GM19324 (cell line): Measurements from ENCODE around the gene WNK1.

Experiments
- ATAC-seq: cut with Tn5 transposase; IDR thresholded peaks from one replicate; pipeline ENCODE4 v1.9.1; 2021; ENCODE audit warnings: mild to moderate bottlenecking, moderate library complexity; ENCODE audit not compliant: unreplicated experiment, low FRiP score

Gene WNK1

DNA sequence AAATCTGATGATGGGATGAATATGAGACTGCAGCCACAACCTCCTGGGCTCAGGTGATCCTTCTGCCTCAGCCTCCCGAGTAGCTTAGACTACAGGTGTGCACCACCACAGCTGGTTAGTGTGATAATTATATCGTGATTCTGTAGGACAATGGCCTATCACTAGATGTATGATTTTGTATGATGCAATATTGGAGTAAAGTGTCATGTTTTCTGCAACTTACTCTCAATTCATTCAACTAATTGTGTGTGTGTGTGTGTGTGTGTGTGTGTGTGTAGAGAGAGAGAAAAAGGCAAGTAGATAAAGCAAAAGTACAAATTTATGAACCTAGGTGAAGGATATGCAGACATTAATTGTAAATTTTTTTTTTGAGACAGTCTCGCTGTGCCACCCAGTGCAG is 186.4 kb downstream of the WNK1 start:
- no peak for ATAC-seq

DNA sequence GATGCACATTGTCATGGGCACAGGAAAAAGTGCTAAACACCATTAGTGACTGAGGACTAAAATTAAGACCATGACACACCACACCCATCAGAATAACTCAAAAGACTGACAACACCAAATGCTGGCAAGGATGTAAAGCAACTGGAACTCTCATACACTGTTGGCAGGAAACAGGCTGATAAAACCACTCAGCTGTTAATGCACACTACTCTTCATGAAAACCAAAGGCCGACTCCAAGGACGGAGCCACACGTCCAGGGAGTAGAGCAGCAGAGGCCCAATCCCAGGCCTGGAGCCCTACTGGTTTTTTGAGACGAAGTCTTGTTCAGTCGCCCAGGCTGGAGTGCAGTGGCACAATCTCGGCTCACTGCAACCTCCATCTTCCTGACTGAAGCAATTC is 190.7 kb downstream of the WNK1 start:
- ATAC-seq: no peak

DNA sequence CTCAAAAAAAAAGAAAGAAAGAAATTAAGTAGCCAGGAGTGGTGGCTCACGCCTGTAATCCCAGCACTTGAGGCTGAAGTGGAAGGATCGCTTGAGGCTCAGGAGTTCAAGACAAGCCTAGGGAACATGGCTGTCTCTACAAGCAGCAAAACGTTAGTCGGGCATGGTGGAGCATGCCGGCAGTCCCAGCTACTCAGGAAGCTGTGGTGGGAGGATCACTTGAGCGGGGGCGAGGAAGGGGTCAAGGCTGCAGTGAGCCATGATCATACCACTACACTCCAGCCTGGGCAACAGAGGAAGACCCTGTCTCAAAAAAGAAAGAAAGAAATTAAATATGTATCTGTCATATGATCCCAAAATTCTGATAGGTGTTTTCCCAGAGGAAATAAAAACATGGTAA is 191.8 kb downstream of the WNK1 start:
- ATAC-seq: no peak

DNA sequence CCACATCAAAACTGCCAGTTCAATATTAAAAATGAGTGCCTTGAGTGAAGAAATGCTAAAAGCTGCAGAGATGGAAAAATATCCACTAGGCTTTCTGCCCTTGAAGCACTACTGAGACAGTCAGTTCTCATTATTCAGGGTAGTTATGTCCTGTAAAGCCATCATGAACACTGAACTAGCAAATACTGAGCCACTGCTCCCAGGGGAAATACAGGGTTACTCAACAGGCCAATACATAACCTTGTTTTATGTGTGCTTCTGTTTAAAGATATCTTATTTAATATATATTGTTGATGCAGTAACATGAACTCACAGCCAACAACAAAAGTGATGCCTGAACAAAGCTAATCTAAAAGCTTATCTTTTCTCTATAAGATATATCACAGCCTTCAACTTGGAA is 193.8 kb downstream of the WNK1 start:
- no peak for ATAC-seq

GRCh38 chr12:946631-947030 is 194.3 kb downstream of the WNK1 start:
- ATAC-seq: no peak

DNA sequence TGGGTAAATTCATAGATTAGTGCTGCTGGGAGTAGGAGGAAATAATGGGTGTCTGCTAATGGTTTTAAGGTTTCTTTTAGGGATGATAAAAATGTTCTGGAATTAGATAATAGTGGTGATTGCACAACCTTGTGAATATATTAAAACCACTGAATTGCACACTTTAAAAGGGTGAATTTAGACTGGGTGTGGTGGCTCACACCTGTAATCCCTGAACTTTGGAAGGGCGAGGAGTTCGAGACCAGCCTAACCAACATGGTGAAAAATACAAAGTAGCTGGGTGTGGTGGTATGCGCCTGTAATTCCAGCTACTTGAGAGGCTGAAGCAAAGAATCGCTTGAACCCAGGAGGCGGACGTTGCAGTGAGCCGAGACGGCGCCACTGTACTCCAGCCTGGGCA is 195.9 kb downstream of the WNK1 start:
- no peak for ATAC-seq

DNA sequence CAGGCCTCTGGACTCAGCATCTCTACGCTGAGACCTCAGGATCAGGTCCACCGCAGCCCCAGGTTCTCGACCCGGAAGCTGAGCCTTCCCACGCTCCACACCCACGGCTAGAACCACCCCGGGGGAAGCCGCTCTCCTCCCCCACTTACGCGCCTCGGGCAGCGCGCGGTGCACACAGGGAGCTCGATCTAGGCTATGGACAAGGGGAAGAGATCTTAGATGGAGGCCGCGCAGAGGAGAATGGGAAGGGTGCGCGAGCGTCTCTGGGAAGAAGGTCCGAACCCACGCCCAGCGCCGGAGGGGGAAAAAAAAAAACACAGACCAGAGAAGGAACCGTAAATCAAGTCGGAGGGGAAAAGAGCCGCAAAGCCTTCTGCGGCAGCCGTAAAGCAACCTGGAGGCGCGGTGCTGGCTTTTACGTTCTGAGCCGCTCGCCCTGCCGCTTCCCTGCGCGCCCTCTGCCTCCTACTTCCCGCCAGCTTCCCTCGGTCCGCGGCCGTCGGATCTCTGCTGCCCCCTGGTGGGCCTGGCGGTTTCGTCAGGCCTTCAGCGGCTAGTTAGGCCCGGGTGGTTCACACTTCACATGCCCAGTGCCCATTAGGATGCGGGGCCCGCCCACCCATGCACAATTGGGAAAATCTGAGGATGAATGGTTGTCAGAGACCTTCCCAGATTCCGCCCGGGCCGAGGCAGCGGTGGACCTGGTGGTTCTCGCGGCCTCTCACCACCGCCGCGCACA is 197.2 kb downstream of the WNK1 start, which contains the start of gene RAD52:
Gene RAD52 (minus strand): TSS at position 242 of the 739 bp plus-strand sequence. CDS start 16,636 bp downstream, outside the sequence.
- ATAC-seq: peak; percentile 90

- no peak for ATAC-seq
Measured at GRCh38 chr12:951176-951575, 198.8 kb downstream of the WNK1 start.

DNA sequence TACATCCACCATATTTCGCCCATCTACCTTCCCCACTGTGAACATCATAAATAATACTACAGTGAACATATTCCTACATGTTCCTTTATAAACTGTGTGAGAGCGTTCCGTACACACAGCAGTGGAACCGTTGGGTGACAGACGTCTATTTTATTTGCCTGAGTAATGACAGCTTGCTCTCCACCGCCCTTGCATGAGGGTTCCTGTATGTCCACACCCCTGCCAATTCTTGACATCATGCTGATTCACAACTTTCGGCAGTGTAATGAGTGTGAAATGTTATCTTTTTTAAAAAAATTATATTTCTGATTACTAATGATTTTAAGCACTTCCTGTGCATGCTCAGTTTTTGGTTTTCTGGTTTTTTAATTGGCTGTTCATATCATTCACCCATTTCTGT is 201.4 kb downstream of the WNK1 start:
- ATAC-seq: no peak

GRCh38 chr12:954741-955140 is 202.4 kb downstream of the WNK1 start:
- ATAC-seq: no peak

GRCh38 chr12:955939-956338 is 203.6 kb downstream of the WNK1 start:
- ATAC-seq: no peak

GRCh38 chr12:958588-959123 is 206.3 kb downstream of the WNK1 start:
- ATAC-seq: no peak
